ENCODE measurements around the gene L3MBTL3.
A peak's percentile ranks its signal among the peaks of the same experiment; 100 is the strongest.

L3MBTL3 gene

GRCh38 chr6:130009146-130009545, 9.2 kb upstream of the L3MBTL3 start:
- no peak for DNase-seq (ENCODE audit: extremely low read depth, low read depth)
- TF ChIP-seq CTCF (IDR thresholded peaks at IDR 0.05; ENCODE audit: low read depth, low read length, missing control alignments): no peak
- no peak overlapping the region for H3K4me3 ChIP-seq (replicated peaks; ENCODE audit: low read depth, low read length)

- no peak for DNase-seq (ENCODE audit: extremely low read depth, low read depth)
- no peak for TF ChIP-seq CTCF (IDR thresholded peaks at IDR 0.05; ENCODE audit: low read depth, low read length, missing control alignments)
- H3K4me3 ChIP-seq (replicated peaks; ENCODE audit: low read depth, low read length): no peak overlapping the region
Observed at GRCh38 chr6:130010387-130010786, 8.0 kb upstream of the L3MBTL3 start.

- H3K4me3 ChIP-seq (replicated peaks; ENCODE audit: low read depth, low read length): no peak overlapping the region
- no peak for DNase-seq (ENCODE audit: extremely low read depth, low read depth)
- no peak for TF ChIP-seq CTCF (IDR thresholded peaks at IDR 0.05; ENCODE audit: low read depth, low read length, missing control alignments)
Observed at GRCh38 chr6:130012728-130013127, 5.7 kb upstream of the L3MBTL3 start.

- no peak for TF ChIP-seq CTCF (IDR thresholded peaks at IDR 0.05; ENCODE audit: low read depth, low read length, missing control alignments)
- H3K4me3 ChIP-seq (replicated peaks; ENCODE audit: low read depth, low read length): peak overlapping the region; percentile 65
- DNase-seq (ENCODE audit: extremely low read depth, low read depth): no peak
Observed at GRCh38 chr6:130018744-130019325, 454 bp downstream of the L3MBTL3 start.

- no peak for TF ChIP-seq CTCF (IDR thresholded peaks at IDR 0.05; ENCODE audit: low read depth, low read length, missing control alignments)
- H3K4me3 ChIP-seq (replicated peaks; ENCODE audit: low read depth, low read length): peak overlapping the region; percentile 65
- no peak for DNase-seq (ENCODE audit: extremely low read depth, low read depth)
Observed at GRCh38 chr6:130019326-130020072, 1.1 kb downstream of the L3MBTL3 start.

- H3K4me3 ChIP-seq (replicated peaks; ENCODE audit: low read depth, low read length): peak overlapping the region; percentile 65
- TF ChIP-seq CTCF (IDR thresholded peaks at IDR 0.05; ENCODE audit: low read depth, low read length, missing control alignments): no peak
- DNase-seq (ENCODE audit: extremely low read depth, low read depth): no peak
Observed at GRCh38 chr6:130020073-130020906, 1.9 kb downstream of the L3MBTL3 start.
